ENCODE results near the gene PAK3.

Gene PAK3

DNA sequence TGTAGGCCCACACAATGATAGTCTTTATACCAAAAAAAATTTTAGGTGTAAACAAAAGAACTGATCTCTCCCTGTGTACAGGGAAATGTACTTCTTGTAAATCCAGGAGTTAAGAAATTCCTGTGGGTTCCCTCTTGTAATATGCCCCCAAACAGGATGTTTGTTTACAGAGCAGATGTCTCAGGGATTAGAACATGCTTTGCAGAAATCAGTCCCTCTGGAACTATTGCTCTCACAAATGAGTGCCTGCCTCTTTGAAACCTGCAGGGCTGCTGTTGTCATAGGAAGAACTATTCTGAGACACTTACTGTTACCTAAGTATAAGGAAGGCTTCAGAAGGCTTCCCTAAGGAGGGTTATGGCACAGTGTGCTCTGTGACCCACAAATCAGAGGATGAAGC is 35.6 kb downstream of the PAK3 start:
- no peak for DNase-seq (ENCODE audit: low read depth in 4 of 4, low spot score in 1 of 4)

DNA sequence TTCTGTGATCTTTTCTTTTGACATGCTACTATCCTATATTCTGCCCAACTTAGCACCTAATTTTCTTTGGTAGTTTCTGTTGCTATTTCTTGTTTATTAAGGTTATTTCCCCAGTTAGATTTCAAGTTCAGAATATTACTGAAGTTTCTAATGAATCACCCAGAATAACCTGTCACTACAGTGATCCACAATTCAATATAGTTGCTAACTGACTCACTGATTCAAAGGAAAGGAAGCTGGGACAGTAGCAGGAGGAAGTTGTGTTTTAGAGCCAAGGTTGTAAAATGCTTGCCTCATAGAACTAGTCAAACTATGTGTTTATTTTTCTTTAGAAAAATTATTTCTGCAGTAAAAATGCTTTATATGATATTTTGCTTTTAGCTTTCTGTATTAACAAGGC is 37.4 kb downstream of the PAK3 start:
- no peak for DNase-seq (ENCODE audit: low read depth in 4 of 4, low spot score in 1 of 4)

DNA sequence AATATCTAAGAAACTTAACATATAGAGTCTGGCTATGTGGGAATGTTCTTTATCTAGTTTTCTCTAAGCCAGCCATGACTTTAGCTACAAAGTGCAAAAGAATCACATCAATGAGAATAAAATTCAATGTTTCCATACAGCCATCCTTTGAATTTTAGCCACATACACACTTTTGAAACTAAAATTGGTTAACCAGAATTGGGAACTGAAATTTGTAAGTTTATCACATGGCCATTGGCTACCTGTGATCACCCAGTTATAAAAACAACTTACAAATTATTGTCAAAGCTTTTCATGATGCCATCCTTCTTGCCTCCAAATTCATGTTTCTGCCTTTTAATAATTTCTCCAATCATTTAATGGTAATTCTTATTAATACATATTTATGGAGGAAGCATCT is 49.9 kb downstream of the PAK3 start:
- no peak for DNase-seq (ENCODE audit: low read depth in 4 of 4, low spot score in 1 of 4)

DNA sequence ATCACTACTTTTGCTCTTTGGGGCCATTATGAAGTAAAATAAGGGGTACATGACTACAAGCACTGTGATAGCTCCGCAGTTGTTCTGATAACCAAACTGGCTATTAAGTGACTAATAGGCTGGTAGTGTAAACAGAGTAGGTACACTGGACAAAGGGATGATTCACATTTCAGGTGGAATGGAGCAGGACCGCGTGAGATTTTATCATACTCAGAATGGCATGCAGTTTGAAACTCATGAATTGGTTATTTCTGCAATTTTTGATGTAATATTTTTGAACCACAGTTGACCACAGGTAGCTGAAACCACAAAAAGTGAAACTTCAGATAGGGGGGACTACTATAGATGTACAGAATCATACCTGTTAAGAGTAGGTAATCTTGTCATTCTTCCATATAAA is 55.8 kb downstream of the PAK3 start:
- DNase-seq (ENCODE audit: low read depth in 4 of 4, low spot score in 1 of 4), result no peak

DNA sequence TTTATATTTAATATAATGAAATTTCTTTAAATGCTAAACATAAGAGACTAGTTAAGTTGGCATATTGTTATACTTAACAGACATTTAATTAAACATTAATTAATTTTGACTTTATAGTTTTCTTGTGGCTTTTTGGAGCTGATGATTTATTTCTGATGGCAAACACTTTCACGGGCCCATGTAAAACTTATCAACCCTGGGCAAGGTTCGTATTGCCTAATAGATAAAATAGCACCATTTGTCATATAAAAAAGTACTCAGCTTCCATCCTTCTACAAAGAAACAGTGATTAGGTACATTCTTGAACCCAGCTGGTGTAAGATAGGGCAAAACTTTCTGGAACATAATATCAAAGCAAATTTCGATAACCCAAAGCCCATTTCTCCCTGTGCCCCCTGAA is 63.2 kb downstream of the PAK3 start:
- DNase-seq (ENCODE audit: low read depth in 4 of 4, low spot score in 1 of 4), result no peak

DNA sequence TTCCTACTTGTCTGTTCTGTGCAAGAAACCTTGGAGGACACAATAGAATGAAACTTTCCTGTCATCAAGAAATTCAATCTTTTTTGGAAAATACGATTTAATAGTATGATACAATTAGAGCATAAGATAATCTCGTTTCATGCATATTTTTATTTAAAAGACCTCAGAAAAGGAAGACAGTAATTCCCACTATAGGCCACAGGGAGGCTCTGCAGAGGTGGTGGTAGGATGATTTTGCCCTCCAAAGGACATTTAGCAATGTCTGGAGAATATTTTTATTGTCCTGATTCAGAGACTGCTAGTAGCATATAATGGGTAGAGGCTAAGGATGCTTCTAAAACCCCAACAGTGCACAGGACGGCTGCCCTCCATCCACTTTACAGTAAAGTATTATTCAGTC is 68.7 kb downstream of the PAK3 start:
- no peak for DNase-seq (ENCODE audit: low read depth in 4 of 4, low spot score in 1 of 4)

DNA sequence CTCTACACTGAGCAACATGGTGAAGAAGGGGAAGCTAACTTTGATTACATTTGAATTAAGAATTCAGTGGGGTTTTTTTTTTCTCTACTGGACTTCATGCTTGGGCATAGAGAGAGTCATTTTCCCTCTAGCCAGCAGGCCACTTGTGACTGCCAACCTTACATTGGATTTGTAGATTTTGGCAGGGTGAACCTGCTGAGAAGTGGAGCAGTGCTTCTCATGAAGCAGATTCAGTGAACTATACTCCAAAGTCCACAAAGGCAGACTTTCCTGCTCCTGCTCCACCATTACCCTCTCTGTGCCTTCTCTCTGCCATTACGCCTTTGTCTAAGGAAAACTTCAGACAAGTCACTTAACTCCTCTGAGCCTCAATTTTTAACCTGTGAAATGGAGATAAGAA is 69.9 kb downstream of the PAK3 start:
- no peak for DNase-seq (ENCODE audit: low read depth in 4 of 4, low spot score in 1 of 4)

DNA sequence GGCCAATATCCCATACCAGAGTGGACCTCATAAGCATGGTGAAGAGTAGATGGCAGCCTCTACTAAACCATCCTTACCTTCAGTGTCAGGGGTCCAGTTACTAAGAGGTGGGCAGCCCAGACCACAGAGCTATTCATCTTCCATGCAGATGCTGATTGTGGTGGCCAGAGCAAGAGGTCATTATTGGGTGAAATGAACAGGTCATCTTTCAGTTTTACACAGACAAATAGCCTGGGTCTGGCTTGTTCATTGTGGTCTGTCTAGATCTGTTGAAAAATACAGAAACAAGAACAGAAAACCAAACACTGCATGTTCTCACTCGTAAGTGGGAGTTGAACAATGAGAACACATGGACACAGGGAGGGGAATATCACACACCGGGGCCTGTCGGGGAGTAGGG is 71.3 kb downstream of the PAK3 start:
- no peak for DNase-seq (ENCODE audit: low read depth in 4 of 4, low spot score in 1 of 4)

DNA sequence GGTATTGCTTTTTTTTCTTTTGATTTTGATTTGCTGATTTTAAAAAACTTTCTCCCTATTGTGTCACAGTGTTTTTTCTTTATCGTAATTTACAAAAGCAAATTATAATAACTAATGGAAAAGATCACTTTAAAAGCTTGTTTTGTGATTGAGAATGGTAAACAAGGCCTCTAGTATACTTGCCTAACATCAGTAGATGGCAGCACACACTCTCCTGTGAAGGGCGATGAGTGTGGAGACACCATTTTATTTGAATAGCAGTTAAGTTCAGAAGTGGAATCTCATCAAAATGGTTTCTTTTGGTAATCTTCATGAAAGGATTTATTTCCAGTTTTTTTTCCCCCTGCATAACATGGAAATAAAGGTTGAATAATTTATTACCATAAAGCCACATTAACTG is 72.3 kb downstream of the PAK3 start:
- DNase-seq (ENCODE audit: low read depth in 4 of 4, low spot score in 1 of 4), result no peak

DNA sequence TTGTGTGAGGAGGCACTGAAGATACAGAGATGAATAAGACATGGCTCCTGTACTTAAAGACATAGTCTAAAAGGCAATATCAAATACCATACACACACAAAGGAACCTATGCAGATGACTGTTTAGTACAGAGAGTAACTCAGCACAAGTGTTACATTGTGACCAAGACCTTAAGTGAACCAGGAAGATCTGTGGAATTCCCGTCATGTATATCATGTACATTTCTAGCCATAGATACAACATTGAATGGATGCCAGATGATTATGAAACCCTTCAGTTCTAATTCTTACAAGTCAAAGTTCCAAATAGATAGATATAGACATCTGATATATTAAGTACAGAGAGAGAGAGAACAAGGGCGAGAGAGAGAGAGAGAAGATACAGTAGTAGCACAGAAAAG is 73.2 kb downstream of the PAK3 start:
- DNase-seq (ENCODE audit: low read depth in 4 of 4, low spot score in 1 of 4), result no peak

DNA sequence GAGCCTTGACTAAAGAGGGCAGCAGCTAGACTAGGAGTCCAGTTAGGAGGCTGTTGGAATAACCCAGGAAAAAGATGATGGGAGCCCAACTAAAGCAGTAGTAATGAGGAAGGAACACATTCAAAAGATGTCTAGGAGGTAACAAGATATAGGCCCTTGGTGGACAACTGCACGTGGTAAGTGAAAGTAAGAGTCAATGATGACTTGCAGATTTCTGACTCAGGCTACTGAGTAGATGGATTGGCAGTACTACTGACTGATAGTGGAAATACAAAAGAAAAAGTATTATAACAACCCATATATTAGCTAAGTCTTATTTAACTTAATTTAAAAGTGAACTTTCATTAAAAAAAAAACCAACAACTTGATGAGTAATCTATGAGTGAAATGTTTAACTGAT is 74.0 kb downstream of the PAK3 start:
- DNase-seq (ENCODE audit: low read depth in 4 of 4, low spot score in 1 of 4), result no peak

DNA sequence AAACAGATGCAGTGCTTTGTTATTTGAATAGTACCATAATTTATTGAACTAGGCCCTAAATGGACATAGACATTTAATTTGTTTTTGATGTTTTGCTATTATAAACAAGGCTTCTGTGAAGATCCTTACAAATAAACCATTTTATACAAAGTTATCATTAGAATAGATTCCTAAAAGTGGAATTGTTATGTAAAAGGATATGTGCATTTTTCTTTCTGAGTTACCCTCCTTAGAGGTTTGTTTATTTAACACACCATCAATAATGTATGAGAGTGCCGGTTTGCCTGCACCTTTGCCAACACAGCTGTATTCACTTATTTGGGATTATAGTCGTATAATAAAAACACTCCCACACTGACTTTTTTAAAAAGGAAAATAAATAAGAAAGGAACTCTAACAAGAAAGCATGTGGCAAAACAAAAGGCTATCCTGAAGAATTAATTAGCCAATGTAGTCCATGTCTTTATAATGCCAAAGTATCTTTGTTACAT is 84.8 kb downstream of the PAK3 start:
- DNase-seq (ENCODE audit: low read depth in 4 of 4, low spot score in 1 of 4), result no peak

DNA sequence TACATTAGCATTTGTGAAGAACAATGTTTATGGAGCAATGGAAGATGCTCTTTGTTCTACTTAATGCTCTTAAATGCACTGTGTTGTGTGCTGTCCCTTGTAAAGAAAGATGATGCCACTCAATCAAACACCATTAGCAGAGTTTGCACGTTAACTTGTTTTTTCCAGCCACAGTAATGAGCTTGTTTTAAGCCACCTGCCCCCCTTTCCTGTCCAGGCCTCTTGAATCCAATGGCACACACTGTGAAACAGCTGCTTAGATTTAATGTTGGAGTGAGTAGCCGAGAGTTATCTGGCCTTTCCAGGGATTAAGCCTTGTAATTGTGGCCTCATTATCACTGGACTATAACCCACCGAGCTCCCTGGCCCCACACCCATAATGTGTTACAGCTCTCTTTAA is 86.0 kb downstream of the PAK3 start:
- DNase-seq (ENCODE audit: low read depth in 4 of 4, low spot score in 1 of 4), result no peak

DNA sequence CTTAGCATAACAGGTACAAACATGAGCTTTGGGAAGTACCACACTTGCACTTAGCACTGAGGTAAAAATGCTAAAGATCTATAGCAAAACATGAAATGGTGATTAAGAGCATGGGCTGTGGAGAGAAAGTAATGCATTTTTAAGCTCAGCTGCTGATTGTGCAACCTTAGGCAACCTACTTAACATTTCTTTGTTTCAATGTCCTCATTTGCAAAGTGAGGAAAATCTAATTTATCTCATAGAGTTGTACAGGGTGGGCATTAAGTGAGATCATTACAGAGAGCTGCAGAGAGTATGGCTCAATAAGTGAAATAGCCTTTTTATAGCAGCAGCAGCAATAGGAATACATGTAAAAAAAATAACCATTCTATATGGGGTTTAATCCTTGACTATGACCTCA is 87.0 kb downstream of the PAK3 start:
- no peak for DNase-seq (ENCODE audit: low read depth in 4 of 4, low spot score in 1 of 4)

DNA sequence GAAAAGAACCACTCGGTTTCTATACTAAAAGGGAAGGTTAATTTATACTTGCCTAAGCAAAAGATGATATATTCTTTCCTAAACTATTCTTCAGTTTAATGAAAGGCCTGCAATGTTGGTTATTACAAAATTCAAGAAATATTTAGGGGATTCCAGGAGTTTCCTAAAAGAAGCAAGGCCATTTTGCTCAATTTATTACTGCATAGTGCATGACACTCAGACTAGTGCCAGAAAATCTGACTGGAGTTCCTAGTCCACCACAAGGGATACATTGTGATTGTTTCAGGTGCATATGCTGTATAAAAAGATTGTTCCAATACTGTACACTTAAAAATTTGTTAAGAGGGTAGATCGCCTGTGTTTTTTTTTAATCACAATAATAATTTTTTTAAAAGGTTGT is 95.6 kb downstream of the PAK3 start:
- DNase-seq (ENCODE audit: low read depth in 4 of 4, low spot score in 1 of 4), result no peak

DNA sequence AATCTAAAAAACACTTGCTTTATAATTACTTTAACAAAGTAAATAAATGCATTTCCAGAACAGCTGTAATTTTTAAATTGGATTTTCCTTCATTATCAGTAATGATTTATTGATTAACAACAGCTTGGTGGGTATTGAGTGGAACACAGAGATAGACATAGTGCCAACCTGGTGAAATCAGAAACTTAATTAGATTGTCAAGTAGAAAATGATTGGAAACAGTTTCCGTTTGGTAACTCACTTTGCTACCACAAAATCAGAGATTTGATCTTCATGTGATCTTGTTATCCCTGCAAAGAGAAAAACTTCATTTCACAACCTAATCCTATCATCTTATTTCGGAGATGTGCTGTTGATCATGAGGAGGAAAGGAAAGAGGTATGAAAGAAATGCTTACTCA is 103.5 kb downstream of the PAK3 start:
- no peak for DNase-seq (ENCODE audit: low read depth in 4 of 4, low spot score in 1 of 4)

DNA sequence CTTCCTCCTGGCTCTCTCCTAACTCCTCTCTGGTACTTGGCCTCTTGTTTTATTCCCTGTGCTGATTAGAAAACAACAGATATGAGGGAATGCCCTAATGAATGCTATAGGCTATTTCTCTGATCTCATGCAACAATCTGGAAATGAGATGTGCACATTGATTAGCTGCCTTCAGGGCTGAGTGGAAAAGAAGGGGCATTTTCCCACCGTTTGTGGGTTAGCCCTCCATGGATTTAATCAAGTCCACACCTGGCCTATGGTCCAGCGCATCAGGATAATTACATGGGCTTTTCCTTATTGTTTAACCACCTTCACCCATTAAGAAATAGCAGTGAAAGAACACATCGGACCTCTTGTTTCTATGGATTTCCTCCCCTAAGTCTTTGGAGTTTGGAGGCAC is 104.3 kb downstream of the PAK3 start:
- no peak for DNase-seq (ENCODE audit: low read depth in 4 of 4, low spot score in 1 of 4)

DNA sequence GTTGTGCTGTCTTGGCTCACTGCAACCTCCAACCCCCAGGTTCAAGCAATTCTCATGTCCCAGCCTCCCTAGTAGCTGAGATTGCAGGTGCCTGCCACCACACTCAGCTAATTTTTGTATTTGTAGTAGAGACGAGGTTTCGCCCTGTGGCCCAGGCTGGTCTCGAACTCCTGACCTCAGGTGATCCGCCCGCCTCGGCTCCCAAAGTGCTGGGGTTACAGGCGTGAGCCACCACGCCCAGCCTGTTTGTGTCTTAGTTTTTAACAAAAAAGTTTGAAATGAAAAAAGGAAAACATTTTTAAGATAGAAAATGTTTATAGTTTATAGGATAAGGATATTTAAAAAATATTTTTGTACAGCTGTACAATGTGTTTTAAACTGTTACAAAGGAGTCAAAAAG is 111.9 kb downstream of the PAK3 start:
- no peak for DNase-seq (ENCODE audit: low read depth in 4 of 4, low spot score in 1 of 4)

DNA sequence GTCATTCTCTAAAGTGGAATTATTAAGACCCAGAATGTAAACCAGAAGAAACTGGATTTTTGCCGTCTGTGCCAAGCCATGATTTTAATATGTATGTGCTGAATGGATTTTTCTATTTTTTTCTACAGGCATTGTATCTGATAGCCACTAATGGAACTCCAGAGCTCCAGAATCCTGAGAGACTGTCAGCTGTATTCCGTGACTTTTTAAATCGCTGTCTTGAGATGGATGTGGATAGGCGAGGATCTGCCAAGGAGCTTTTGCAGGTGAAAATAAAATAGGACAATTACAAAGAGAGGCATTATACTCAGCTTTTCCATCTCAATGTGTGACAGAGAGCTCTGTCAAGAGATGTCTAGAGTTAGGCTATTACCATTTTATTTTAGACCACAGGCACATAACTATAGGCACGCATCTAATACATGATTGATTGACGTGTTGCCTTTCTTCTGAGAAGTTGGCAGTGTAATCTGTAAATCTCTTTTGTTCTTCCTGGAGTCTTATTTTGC is 120.4 kb downstream of the PAK3 start:
- DNase-seq (ENCODE audit: low read depth in 4 of 4, low spot score in 1 of 4), result no peak

DNA sequence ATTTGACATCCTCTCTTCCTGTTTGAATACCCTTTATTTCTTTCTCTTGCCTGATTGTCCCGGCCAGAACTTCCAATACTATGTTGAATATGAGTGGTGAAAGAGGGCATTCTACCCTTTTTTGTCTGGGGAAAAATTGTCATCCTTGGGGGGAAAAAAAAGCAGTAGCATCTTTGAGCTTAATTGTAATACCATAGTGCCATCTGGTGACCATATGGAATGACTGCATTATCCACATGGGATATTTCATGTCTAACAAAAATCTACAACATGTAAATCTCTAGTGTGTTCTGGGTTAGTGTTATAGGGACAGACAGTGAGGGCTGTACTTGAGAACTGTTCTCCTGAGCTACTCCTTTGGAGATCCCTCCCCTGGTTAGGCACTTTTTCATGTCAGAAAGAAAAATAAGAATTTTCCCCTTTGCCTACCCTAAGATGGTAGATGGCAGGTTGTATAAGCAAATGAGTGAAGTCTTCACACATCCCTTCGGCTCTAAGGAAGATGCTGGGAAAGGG is 148.3 kb downstream of the PAK3 start:
- DNase-seq (ENCODE audit: low read depth in 4 of 4, low spot score in 1 of 4), result no peak

DNA sequence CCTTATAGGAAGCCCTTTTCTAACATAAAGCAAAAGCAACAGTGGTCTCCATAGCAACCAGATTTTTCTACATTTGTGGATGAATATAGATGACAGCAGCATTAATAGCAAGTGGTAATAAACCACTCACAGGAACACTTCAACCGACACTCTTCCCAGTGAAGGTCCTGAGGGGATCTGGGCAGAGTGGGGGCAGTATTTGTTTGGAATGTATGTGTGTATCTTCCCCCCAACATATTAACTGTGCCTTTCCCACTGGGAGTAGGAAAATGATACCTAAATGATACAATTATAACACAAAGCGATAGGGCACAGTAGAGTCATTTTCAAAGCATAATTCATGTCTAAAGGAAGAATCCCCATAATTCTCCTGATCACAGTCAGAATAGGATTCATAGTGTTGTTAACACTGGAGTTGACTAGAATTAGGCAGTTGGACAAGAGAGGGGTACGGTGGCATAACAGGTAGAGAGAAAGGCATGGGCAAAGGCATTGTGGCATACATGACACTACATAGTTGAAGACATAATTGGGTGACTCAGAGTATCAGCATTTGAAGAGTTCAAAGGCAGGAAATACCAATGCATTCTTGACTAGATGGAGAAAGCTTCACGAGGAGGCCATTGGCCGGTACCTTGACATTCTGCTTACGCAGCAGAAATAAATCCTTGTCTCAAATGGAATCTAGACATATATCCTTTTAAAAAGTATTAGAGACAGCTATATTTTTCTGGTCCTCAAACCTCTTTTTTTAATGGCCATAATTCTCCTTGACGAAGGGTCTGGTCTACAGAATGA is 159.1 kb downstream of the PAK3 start:
- DNase-seq (ENCODE audit: low read depth in 4 of 4, low spot score in 1 of 4), result no peak

DNA sequence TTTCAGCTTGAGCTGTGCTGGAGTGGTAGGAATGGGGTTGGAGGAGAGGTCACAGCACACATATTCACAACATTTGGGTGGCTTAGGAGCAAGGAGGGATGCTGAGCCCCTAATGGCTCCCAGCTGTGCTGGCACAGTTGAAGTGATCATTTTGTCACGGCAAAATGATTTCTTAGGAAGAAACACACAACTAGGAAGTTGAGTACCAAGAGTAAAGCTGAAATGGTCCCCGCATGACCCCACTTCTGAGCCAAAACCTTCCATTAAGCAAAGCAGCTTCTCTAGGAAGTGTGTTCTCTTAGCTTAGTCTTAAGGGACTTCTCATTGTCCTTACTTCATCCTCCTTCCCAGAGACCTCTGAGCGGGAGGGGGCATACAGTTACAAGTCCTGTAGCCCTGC is 161.7 kb downstream of the PAK3 start:
- DNase-seq (ENCODE audit: low read depth in 4 of 4, low spot score in 1 of 4), result no peak

DNA sequence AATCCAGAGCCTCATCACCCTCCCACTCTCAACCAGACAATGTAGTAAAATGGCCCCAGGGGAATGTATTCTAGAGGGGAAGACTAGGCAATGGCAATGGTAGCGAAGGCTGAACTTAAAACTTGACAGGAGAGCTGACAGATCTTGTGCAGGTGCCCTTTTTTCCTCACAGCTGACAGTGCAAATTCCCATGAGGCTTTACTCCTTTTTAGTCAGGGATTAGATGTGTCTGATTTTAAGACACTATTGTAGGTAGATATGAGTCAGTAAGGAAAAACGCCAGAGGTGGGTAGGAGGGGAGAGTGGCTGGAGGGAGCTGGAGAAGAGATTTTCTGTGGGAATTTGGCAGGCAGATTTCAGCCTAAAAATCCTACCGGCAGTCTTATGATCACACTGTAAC is 163.6 kb downstream of the PAK3 start:
- no peak for DNase-seq (ENCODE audit: low read depth in 4 of 4, low spot score in 1 of 4)
